GM12865 (cell line): ENCODE results near the gene SEMA5A.

Experiments used
- DNase-seq: peaks from one replicate; pipeline ENCODE4 v3.0.0; 2010; ENCODE audit warnings: low read depth
- H3K4me3 ChIP-seq: 2 replicates; pipeline ENCODE4 v1.5.1; 2011; ENCODE audit warnings: mild to moderate bottlenecking, low read depth, low read length, control low read depth
- TF ChIP-seq, protein P1 (sequence below): IDR thresholded peaks from 2 replicates; pipeline ENCODE4 v1.5.1; 2011; ENCODE audit warnings: low read length, control low read depth, low read depth, inconsistent platforms; ENCODE audit not compliant: insufficient read depth; ENCODE audit errors: missing control alignments

The SEMA5A gene

DNA sequence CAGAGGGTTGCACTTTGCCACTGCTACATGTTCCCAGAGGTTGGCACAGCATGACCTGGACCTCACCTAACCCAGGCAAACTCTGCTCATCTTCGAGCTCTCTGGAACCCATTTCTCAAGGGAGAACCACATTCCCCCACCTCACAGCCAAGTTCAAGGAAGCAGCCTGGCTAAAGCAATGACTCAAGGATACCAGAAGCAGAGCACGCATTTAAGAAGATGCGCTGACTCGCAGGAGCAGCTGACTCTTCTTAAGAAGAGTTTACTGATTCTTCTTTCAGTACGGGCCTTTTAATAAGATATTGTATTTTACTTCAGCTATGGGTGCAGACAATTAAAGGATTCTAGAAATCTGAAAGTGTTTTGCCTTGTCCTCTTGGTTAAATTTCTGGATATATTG lies 4.1 kb upstream of the SEMA5A start:
- no peak for DNase-seq
- TF ChIP-seq, protein P1, sequence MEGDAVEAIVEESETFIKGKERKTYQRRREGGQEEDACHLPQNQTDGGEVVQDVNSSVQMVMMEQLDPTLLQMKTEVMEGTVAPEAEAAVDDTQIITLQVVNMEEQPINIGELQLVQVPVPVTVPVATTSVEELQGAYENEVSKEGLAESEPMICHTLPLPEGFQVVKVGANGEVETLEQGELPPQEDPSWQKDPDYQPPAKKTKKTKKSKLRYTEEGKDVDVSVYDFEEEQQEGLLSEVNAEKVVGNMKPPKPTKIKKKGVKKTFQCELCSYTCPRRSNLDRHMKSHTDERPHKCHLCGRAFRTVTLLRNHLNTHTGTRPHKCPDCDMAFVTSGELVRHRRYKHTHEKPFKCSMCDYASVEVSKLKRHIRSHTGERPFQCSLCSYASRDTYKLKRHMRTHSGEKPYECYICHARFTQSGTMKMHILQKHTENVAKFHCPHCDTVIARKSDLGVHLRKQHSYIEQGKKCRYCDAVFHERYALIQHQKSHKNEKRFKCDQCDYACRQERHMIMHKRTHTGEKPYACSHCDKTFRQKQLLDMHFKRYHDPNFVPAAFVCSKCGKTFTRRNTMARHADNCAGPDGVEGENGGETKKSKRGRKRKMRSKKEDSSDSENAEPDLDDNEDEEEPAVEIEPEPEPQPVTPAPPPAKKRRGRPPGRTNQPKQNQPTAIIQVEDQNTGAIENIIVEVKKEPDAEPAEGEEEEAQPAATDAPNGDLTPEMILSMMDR, result no peak
- no peak overlapping the region for H3K4me3 ChIP-seq

DNA sequence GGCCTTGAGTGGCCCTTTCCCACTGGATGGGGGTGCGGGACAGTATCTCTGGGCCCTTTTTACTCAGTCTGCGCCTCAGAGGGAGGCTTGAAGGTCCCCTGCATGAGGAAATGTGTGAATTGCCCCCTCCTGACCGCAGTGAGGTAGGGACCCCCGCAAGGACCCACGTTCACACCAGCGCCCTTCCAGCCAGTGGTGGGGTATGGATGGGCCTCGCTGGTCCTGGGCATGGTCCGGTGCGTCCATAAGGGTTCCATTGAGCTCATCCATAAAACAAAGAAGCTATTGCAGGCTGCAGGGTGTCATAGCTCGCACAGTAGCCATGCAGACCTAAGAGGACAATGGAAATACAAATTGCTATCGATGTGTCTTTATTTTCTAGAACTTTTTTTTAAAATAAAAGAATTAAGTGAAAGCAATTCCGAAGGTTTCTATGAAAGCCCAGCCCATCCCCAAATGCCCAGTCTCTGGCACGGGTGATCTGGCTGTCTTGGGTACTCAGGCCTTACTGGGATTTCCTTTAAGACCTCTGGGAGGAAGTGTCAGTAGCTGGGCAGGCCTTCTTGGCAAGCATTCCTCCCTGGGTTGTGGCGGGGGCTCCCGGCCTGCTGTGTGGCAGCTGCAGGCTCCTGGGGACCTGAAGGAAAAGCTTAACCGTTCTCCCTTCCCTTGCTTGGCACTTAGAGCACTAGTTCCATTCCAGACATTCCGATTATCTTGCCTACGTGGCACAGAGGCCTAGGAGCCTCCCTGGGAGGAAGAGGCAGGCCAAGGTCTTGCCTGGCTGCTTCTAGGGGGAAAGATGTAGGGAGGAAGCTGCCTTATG lies 1.5 kb upstream of the SEMA5A start:
- no peak for DNase-seq
- H3K4me3 ChIP-seq, result no peak overlapping the region
- TF ChIP-seq, protein P1, result no peak

DNA sequence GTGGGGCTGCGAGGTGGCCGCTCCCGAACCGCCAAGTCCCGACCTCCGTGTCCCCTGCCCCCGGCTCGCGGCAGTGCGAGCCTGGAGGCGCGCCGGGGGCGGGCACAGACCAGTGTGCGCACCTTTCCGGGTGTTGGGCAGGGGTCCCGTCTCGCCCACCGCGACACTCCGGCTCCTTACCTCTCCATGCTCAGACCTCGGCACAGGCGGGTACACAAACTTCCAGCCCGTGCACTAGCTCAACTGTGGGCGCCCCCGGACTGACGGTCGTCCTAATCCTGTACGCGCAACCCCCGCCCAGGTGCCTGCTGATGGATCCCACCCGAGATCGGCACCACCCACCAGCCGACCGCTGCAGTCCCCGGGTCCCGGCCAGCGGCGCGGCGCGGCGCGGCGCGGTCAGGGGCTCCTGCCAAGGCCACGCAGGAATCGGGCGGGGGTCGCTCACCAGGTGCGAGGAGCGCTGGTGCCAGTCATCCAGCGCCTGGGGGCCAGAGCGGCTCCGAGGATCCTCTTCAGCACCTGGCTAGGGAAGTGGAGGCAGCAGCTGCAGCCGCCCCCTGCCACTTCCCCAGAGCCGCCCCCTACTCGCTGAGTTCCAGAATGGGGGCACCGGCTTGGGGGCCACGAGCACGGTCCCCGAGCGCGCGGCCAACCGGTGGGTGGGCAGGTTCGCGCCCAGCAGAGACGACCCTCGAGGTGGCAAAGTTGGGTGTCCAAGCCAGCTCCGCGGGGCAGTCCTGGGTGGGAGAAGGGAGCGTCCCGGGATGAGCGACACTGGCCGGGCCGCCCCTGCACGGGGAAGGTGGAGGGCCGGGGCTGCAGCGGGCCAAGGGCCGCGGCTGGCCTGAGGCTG lies 511 bp downstream of the SEMA5A start:
- TF ChIP-seq, protein P1, result no peak
- peak overlapping the region; percentile 34 for H3K4me3 ChIP-seq
- no peak for DNase-seq

DNA sequence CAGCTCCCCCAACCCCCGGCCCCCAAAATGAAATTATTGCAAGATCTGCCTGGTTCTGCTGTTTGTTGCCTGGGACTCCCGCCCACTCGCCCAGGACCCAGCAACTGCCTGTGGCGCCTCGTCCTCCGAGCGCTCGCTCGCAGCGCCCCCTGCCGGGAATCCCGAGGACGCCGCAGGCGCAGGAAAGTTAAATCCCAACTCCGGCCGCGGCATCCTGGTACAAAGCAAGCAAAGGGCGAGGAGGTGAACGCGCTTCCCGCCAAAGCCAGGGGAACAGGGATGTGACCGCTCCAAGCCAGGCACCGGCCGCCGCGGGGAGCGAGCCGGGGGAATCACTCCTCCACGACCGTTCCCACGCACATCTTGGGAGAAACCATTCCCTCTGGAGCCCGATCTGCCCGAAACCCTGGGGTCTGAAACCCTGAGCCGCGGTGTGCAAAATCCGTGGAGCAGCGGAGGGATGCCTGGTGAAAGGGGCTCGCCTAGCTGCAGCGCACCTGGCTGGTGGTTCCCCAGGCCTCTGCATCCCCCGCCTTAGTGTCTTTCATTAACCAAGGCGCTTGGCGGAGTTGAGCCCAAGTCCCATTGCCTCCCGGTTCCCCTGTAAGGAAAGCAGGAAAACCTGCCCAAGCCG lies 1.3 kb downstream of the SEMA5A start:
- peak overlapping the region; percentile 34 for H3K4me3 ChIP-seq
- DNase-seq, result peak; percentile 67
- TF ChIP-seq, protein P1, result peak; percentile 90

DNA sequence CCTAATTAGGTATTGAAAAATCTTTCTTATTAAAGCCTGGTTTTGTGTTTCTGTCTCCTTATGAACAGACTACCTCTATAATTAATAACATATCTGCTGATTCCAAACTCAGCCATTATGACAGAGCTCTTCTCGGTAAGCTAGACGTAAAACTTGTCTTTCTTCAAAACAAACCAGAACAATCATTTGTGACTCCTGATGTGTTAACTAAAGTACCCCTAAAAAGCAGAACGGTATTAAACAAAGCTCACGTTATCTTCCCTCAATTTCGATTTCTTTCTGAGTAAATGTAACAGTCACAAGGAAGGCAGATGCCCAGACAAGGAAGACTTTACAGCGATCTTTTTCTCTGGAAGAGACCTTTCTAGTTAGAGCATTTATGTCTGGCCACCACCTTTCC lies 1.8 kb downstream of the SEMA5A start:
- H3K4me3 ChIP-seq, result no peak overlapping the region
- TF ChIP-seq, protein P1, result no peak
- DNase-seq, result no peak

DNA sequence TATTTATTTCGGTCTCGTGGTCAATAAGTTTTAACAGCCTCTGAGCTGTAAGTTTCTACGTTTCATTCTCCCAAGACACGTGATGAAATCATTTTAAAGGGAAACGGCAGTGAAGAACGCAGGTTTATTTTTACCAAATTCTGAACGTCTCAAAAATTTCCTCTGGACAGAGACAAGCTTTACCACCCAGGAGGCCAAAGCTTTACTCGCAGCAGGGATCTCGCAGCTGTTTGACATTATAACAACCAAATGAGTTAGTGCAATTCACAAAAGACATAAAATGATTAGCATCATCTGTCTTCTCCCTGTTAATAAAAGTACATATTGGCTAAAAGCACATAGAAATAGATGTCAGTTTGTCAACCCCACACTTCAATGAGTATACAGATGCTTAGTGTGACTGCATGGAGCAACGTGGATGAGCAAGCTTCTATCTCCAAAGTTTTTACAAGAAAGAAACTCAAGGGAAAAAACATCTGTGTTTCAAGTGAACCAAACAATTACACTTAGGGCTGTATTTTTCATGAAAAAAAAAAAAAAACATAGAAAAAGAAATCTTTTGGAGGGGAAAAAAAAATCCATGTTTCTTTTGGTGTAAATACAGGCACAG lies 2.5 kb downstream of the SEMA5A start:
- DNase-seq, result no peak
- H3K4me3 ChIP-seq, result no peak overlapping the region
- TF ChIP-seq, protein P1, result no peak
